GM12878 (cell line): ENCODE data around the gene OXCT2. TPM values are rescaled to one million over a fixed set of nuclear protein-coding genes. Genes with fewer than 3 reads are reported as not detected.

ENCODE experiments used
- ATAC-seq: fragments of 200-7000 bp; cut with Tn5 transposase; 3 replicates; pipeline ENCODE4 v1.9.1; 2020; ENCODE audit warnings: mild to moderate bottlenecking, moderate library complexity
- BruUV-seq: library from RNA; stranded (reverse); fragments of 400-500 nt; replicated peaks from 2 replicates; lab custom pipeline; 2021; lab: Mats Ljungman, UMichigan
- CTCF ChIA-PET: fragments of 300-600 bp; sonication (Branson Sonifier 250); formaldehyde crosslinking; extraction: SDS; loops from one replicate; lab custom pipeline; 2021; ENCODE audit warnings: inconsistent platforms; lab: Yijun Ruan, JAX
- POLR2A ChIA-PET: fragments of 350-600 bp; formaldehyde crosslinking; extraction: SDS; loops from one replicate; lab custom pipeline; 2021; ENCODE audit warnings: inconsistent platforms; lab: Charles Lee
- RAD21 ChIA-PET: fragments of 300-600 bp; sonication (Branson Sonifier 250); formaldehyde crosslinking; loops from one replicate; lab custom pipeline; 2023; ENCODE audit warnings: antibody characterized with exemption; ENCODE audit not compliant: unreplicated experiment; lab: Charles Lee
- SMC1A ChIA-PET: fragments of 300-600 bp; sonication (Branson Sonifier 250); formaldehyde crosslinking; loops from one replicate; lab custom pipeline; 2023; ENCODE audit not compliant: unreplicated experiment, uncharacterized antibody; lab: Charles Lee
- DNase-seq: peaks from one replicate; pipeline ENCODE4 v3.0.0-alpha.2; 2011; ENCODE audit warnings: low read depth, low spot score
- FAIRE-seq: peaks from 3 replicates; lab custom pipeline; 2011; peaks lifted over from hg19 to GRCh38; lab: Jason Lieb, UNC
- H2AFZ ChIP-seq: 2 replicates; pipeline ENCODE4 v1.6.0; 2011; ENCODE audit warnings: low read depth, low read length, control low read depth; ENCODE audit not compliant: control insufficient read depth
- H3K27ac ChIP-seq: 2 replicates; pipeline ENCODE4 v1.5.1; 2011; ENCODE audit warnings: control low read depth; ENCODE audit not compliant: control insufficient read depth, insufficient read depth
- H3K27me3 ChIP-seq, 2 experiments: replicated peaks in 1 of 2; 2 replicates each; pipeline versions ENCODE4 v1.6.0 to v1.6.1; 2011; ENCODE audit warnings: low read length in 1 of 2; ENCODE audit not compliant: control insufficient read depth in 2 of 2, insufficient read depth in 2 of 2
- H3K36me3 ChIP-seq, 2 experiments: 2 replicates each; pipeline ENCODE4 v1.5.1; 2011; ENCODE audit warnings: low read length in 1 of 2; ENCODE audit not compliant: control insufficient read depth in 2 of 2, insufficient read depth in 2 of 2
- H3K4me1 ChIP-seq: 2 replicates; pipeline ENCODE4 v1.6.1; 2011; ENCODE audit warnings: mild to moderate bottlenecking, low read length, moderate library complexity, mixed read lengths; ENCODE audit not compliant: control insufficient read depth, insufficient read depth
- H3K4me2 ChIP-seq: 2 replicates; pipeline ENCODE4 v1.6.0; 2011; ENCODE audit warnings: control low read depth; ENCODE audit not compliant: control insufficient read depth, insufficient read depth
- H3K4me3 ChIP-seq: fragments of 200-600 bp; sonication (generic); 2 replicates; pipeline ENCODE4 v1.5.1; 2016
- H3K79me2 ChIP-seq: 2 replicates; pipeline ENCODE4 v1.6.0; 2011; ENCODE audit warnings: low read length; ENCODE audit not compliant: control insufficient read depth, insufficient read depth
- H3K9ac ChIP-seq: 2 replicates; pipeline ENCODE4 v1.8.0; 2011; ENCODE audit warnings: low read length, control low read depth, mixed read lengths; ENCODE audit not compliant: control insufficient read depth, insufficient read depth
- H3K9me3 ChIP-seq: replicated peaks from 3 replicates; pipeline ENCODE4 v1.5.1; 2011; ENCODE audit warnings: mild to moderate bottlenecking, low read length; ENCODE audit not compliant: control insufficient read depth, insufficient read depth
- H4K20me1 ChIP-seq: 2 replicates; pipeline ENCODE4 v1.6.0; 2011; ENCODE audit not compliant: control insufficient read depth, insufficient read depth
- ASH2L ChIP-seq: fragments of 300-600, 200-600 bp; sonication (generic); IDR thresholded peaks from 2 replicates; pipeline ENCODE4 v1.6.1; 2017; ENCODE audit warnings: low read depth, mild to moderate bottlenecking, borderline replicate concordance
- CBX5 ChIP-seq: sonication (generic); IDR thresholded peaks from 2 replicates; pipeline ENCODE4 v1.6.1; 2016; ENCODE audit warnings: low read depth, moderate library complexity, mild to moderate bottlenecking, inconsistent platforms
- NR2C2 ChIP-seq: IDR thresholded peaks from 2 replicates; pipeline ENCODE4 v1.6.1; 2011; ENCODE audit warnings: borderline replicate concordance, low read depth; ENCODE audit not compliant: control insufficient read depth, insufficient read length
- NRF1 ChIP-seq: conservative IDR thresholded peaks from 2 replicates; pipeline ENCODE4 v1.6.1; 2011; ENCODE audit warnings: mild to moderate bottlenecking, low read depth, low read length, improper control_type of control experiment
- RFX5 ChIP-seq: IDR thresholded peaks from 2 replicates; pipeline ENCODE4 v1.6.1; 2011; ENCODE audit warnings: low read depth, low read length, improper control_type of control experiment
- RUNX3 ChIP-seq: IDR thresholded peaks from 2 replicates; pipeline ENCODE4 v1.6.1; 2012; ENCODE audit warnings: low read length, inconsistent platforms
- TCF3 ChIP-seq: IDR thresholded peaks from 2 replicates; pipeline ENCODE4 v1.6.1; 2012; ENCODE audit warnings: low read depth, mild to moderate bottlenecking, low read length, borderline replicate concordance; ENCODE audit not compliant: insufficient read depth
- WGBS: methylation state at CpG from one replicate; pipeline ENCODE4 v1.1.6; 2016; ENCODE audit warnings: low lambda C conversion rate; ENCODE audit not compliant: insufficient replicate concordance, insufficient coverage; ENCODE audit errors: missing lambda C conversion rate; 5-methylcytosine and 5-hydroxymethylcytosine counted together
- in situ Hi-C: fragments of 300-500 bp; cut with MboI; formaldehyde crosslinking; loops from 9 replicates; pipeline ENCODE4 v1.14.3; 2018; ENCODE audit warnings: mixed read lengths
- intact Hi-C: fragments of 100-400 bp; cut with micrococcal nuclease; formaldehyde crosslinking; loops from one replicate; pipeline ENCODE4 v1.14.2; 2022; ENCODE audit not compliant: unreplicated experiment
- polyA plus RNA-seq, 11 experiments: library from polyadenylated mRNA; depleted of rRNA in 4 of 11; unstranded in 6 of 11; stranded (reverse) in 5 of 11; fragments of >200 nt; fragmentation: Nextera tagmentation in 4 of 11; fragmentation: Illumina TruSeq in 1 of 11; extraction: Ambion mirVana in 4 of 11; extraction: Trizol in 1 of 11; gene quantifications; 1 replicate in 1 of 11; 2 replicates in 10 of 11; pipeline versions ENCODE4 v1.2.1 to v1.2.3, GENCODE V29; 2011 to 2016; ENCODE audit warnings: inconsistent platforms in 2 of 11, missing spikeins in 2 of 11, low read depth in 1 of 11
- total RNA-seq, 4 experiments: library from RNA; depleted of rRNA in 3 of 4; stranded (reverse); fragments of >200 nt in 3 of 4; fragmentation: Illumina TruSeq in 1 of 4; extraction: Trizol in 1 of 4; gene quantifications; 2 replicates each; pipeline versions ENCODE4 v1.2.1 to v1.2.3, GENCODE V29; 2013 to 2021
- TF ChIP-seq, protein P1 (sequence below): fragments of 450-650 bp; IDR thresholded peaks from 2 replicates; pipeline ENCODE4 v1.6.1; 2018; ENCODE audit warnings: borderline replicate concordance, mild to moderate bottlenecking; ENCODE audit not compliant: partially characterized antibody

The OXCT2 gene
- total and polyA plus RNA-seq, 10 of the 15 experiments (the other 5 are each of a cell fraction or from before 2014, with no cell fraction given): 0.06 to 1.9 (median 0.59) TPM

DNA sequence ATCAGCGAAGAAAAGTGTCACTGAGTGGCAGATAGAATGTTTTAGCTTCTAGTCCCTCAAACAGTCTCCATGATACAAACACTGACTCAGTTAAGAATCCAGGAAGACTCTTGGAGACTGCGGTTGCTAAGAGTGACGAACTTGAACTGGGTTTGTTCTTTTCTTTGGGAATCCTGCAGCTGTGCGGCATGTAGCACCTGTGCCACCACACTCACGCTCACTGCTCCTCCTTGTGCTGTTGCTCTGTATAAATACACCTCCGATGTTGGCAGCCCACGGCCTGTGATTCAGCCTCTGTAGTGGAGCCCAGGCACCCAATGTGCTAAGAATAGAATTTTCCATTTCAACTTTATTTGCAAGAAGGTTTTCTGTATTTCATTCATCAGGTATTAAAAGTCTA is 38.0 kb downstream of the OXCT2 start:
- ATAC-seq (no peak), DNase-seq (no peak), FAIRE-seq (no peak)
- CTCF ChIA-PET: no interaction called here
- H3K27me3 ChIP-seq: no peaks in the 10 kb centered on the region
- WGBS: 42% methylated on average over 7 of the region's 7 CpGs
- no peaks in the 10 kb centered on the region for H3K79me2 ChIP-seq
- H3K27ac ChIP-seq: no peak overlapping the region
- H3K4me2 ChIP-seq: no peak overlapping the region
- intact Hi-C loops (no loop called here), in situ Hi-C loops (no loop called here)
- RAD21 ChIA-PET: no interaction called here
- no peak overlapping the region for H3K4me3 ChIP-seq
- H3K36me3 ChIP-seq: no peaks in the 10 kb centered on the region
- H4K20me1 ChIP-seq: no peaks in the 10 kb centered on the region
- no peak overlapping the region for H3K9ac ChIP-seq
- no TSS peak for BruUV-seq
- peaks cover 7% of the 10 kb centered on the region for H3K4me1 ChIP-seq
- no peaks in the 10 kb centered on the region for H3K9me3 ChIP-seq
- POLR2A ChIA-PET: no interaction called here
- SMC1A ChIA-PET: interaction anchor here (1.0 to 1.3 kb wide), 2 partner anchors 9 to 10 kb away, joined by 3 to 4 read pairs; no protein-coding TSS in a partner anchor
- no peak overlapping the region for H2AFZ ChIP-seq
- TF ChIP-seq NRF1: no peak
- TF ChIP-seq TCF3: no peak
- TF ChIP-seq RUNX3: no peak
- TF ChIP-seq ASH2L: no peak
- no peak for TF ChIP-seq CBX5
- no peak for TF ChIP-seq RFX5
- TF ChIP-seq, all 136 proteins: peak for 0

DNA sequence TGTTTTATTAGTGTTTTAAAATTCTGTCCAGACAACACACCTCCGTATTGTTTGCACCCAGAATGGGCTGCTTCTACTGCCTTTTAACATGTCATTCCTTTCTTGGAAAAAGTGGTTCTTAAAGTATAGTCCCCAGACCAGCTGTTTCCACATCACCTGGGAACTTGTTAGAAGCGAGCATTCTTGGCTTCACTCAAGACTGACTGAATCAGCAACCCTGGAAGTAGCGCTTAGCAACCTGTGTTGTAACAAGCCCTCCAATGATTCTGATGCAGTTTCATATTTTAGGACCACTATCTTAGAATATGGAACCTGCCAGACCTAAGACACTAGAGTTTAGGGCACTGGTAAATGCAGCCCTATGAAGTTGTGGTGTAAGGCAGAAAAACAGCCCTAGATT is 38.4 kb downstream of the OXCT2 start:
- in situ Hi-C loops: no loop called here
- no peak overlapping the region for H2AFZ ChIP-seq
- FAIRE-seq: peak; percentile 38

More for the DNA sequence above, 38.4 kb downstream of the OXCT2 start:
- no peak overlapping the region for H3K9ac ChIP-seq
- SMC1A ChIA-PET: interaction anchor here (1.0 to 1.3 kb wide), 2 partner anchors 8 to 11 kb away, joined by 3 to 4 read pairs; no protein-coding TSS in a partner anchor
- H3K27me3 ChIP-seq: no peaks in the 10 kb centered on the region
- peaks cover 8% of the 10 kb centered on the region for H3K4me1 ChIP-seq
- no peak overlapping the region for H3K4me2 ChIP-seq
- no peak overlapping the region for H3K27ac ChIP-seq
- no peaks in the 10 kb centered on the region for H4K20me1 ChIP-seq
- no peaks in the 10 kb centered on the region for H3K79me2 ChIP-seq
- no peaks in the 10 kb centered on the region; the same call in 2 of the 3 replicates for H3K9me3 ChIP-seq
- DNase-seq: no peak
- H3K36me3 ChIP-seq: no peaks in the 10 kb centered on the region
- WGBS: 81% methylated on average over 3 of the region's 3 CpGs
- POLR2A ChIA-PET: no interaction called here
- TF ChIP-seq RUNX3 (no peak), NR2C2 (no peak)
- TF ChIP-seq, protein P1, sequence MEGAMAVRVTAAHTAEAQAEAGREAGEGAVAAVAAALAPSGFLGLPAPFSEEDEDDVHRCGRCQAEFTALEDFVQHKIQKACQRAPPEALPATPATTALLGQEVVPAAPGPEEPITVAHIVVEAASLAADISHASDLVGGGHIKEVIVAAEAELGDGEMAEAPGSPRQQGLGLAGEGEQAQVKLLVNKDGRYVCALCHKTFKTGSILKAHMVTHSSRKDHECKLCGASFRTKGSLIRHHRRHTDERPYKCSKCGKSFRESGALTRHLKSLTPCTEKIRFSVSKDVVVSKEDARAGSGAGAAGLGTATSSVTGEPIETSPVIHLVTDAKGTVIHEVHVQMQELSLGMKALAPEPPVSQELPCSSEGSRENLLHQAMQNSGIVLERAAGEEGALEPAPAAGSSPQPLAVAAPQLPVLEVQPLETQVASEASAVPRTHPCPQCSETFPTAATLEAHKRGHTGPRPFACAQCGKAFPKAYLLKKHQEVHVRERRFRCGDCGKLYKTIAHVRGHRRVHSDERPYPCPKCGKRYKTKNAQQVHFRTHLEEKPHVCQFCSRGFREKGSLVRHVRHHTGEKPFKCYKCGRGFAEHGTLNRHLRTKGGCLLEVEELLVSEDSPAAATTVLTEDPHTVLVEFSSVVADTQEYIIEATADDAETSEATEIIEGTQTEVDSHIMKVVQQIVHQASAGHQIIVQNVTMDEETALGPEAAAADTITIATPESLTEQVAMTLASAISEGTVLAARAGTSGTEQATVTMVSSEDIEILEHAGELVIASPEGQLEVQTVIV: no peak
- no peak overlapping the region for H3K4me3 ChIP-seq
- no peak for ATAC-seq
- no TSS peak for BruUV-seq
- intact Hi-C loops: no loop called here
- RAD21 ChIA-PET: no interaction called here
- CTCF ChIA-PET: interaction anchor here (0.8 kb wide), 1 partner anchor 62 kb away, joined by 4 read pairs; no protein-coding TSS in a partner anchor
